ENCODE measurements around the gene SUPT3H.
A peak's percentile ranks its signal among the peaks of the same experiment; 100 is the strongest.
"Not testable (repeated sequence)": the region's sequence is repeated elsewhere in the genome, so short reads cannot be mapped to it uniquely, and the experiment has no call there.

The SUPT3H gene

GRCh38 chr6:45069091-45069490 lies 308.6 kb downstream of the SUPT3H start:
- in situ Hi-C loops (cut with HindIII; ENCODE audit: low sequenced_read_pairs): no loop called here
- no peak for DNase-seq (ENCODE audit: low read depth)
- TF ChIP-seq CTCF (IDR thresholded peaks at IDR 0.05; ENCODE audit: low read depth, low read length, missing control alignments): no peak
- H3K4me3 ChIP-seq (ENCODE audit: low read depth, low read length): no peak overlapping the region

GRCh38 chr6:45067446-45067845 lies 310.3 kb downstream of the SUPT3H start:
- DNase-seq (ENCODE audit: low read depth); in situ Hi-C loops (cut with HindIII; ENCODE audit: low sequenced_read_pairs); H3K4me3 ChIP-seq (ENCODE audit: low read depth, low read length): not testable (repeated sequence)

DNA sequence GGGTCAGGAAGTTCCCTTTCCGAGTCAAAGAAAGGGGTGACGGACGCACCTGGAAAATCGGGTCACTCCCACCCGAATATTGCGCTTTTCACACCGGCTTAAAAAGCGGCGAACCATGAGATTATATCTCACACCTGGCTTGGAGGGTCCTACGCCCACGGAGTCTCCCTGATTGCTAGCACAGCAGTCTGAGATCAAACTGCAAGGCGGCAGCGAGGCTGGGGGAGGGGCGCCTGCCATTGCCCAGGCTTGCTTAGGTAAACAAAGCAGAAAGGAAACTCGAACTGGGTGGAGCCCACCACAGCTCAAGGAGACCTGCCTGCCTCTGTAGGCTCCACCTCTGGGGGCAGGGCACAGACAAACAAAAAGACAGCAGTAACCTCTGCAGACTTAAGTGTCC lies 315.1 kb downstream of the SUPT3H start:
- in situ Hi-C loops (cut with HindIII; ENCODE audit: low sequenced_read_pairs); H3K4me3 ChIP-seq (ENCODE audit: low read depth, low read length); DNase-seq (ENCODE audit: low read depth): not testable (repeated sequence)

GRCh38 chr6:45057711-45058110 lies 320.0 kb downstream of the SUPT3H start:
- DNase-seq (ENCODE audit: low read depth): no peak
- no peak overlapping the region for H3K4me3 ChIP-seq (ENCODE audit: low read depth, low read length)
- in situ Hi-C loops (cut with HindIII; ENCODE audit: low sequenced_read_pairs): no loop called here
- no peak for TF ChIP-seq CTCF (IDR thresholded peaks at IDR 0.05; ENCODE audit: low read depth, low read length, missing control alignments)

- in situ Hi-C loops (cut with HindIII; ENCODE audit: low sequenced_read_pairs): no loop called here
- no peak for TF ChIP-seq CTCF (IDR thresholded peaks at IDR 0.05; ENCODE audit: low read depth, low read length, missing control alignments)
- H3K4me3 ChIP-seq (ENCODE audit: low read depth, low read length): no peak overlapping the region
- DNase-seq (ENCODE audit: low read depth): peak; percentile 24
Measured at GRCh38 chr6:45054610-45055009, 323.1 kb downstream of the SUPT3H start.

- in situ Hi-C loops (cut with HindIII; ENCODE audit: low sequenced_read_pairs): no loop called here
- DNase-seq (ENCODE audit: low read depth): no peak
- no peak overlapping the region for H3K4me3 ChIP-seq (ENCODE audit: low read depth, low read length)
- TF ChIP-seq CTCF (IDR thresholded peaks at IDR 0.05; ENCODE audit: low read depth, low read length, missing control alignments): no peak
Measured at GRCh38 chr6:45052325-45052724, 325.4 kb downstream of the SUPT3H start.

DNA sequence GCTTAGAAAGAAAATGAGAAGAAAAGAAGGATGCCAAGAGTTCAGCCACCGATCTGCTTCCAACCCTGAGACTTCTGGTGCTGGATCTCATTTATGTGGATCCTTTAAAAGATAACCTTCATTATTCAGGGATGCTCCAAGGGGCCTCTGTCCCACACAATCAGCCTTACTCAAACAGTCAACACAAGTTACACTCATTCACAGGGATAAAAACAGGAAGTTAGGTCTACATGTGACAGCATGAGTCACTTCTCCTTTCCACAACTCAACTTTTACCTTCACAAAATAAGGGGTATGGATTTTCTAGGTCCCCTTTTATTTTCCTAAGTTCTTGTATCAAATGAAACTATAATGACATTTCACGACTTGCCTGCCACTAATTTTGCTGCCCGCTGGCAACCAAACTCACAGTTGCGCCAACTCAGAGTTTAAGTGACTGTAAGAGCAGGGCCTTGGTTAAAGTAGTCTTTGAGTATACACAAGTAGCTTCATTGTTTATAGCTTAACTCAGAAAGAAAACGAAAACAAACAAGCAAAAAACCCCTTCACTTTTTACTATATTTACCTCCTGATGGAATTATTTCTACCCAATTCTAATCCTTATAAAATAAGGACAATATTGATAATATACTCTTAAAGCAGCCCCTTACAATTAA lies 328.4 kb downstream of the SUPT3H start:
- H3K4me3 ChIP-seq (ENCODE audit: low read depth, low read length): no peak overlapping the region
- no peak for DNase-seq (ENCODE audit: low read depth)
- no peak for TF ChIP-seq CTCF (IDR thresholded peaks at IDR 0.05; ENCODE audit: low read depth, low read length, missing control alignments)
- in situ Hi-C loops (cut with HindIII; ENCODE audit: low sequenced_read_pairs): no loop called here

DNA sequence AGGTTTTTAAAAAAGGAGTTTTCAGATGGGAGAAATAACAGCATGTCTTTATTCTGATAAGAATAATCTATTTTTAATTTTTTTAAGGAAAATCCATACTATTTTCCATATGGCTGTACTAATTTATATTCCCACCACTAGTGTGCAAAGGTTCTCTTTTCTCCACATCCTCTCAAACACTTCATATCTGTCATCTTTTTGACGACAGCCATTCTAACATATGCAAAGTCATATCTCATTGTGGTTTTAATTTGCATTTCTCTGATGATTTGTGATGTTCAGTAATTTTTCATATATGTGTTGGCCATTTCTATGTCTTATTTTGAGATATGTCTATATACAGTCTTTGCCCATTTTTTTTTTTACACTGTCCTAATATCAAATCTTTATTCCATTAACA lies 330.2 kb downstream of the SUPT3H start:
- DNase-seq (ENCODE audit: low read depth): no peak
- H3K4me3 ChIP-seq (ENCODE audit: low read depth, low read length): no peak overlapping the region
- no peak for TF ChIP-seq CTCF (IDR thresholded peaks at IDR 0.05; ENCODE audit: low read depth, low read length, missing control alignments)
- in situ Hi-C loops (cut with HindIII; ENCODE audit: low sequenced_read_pairs): no loop called here

Data from astrocyte of the cerebellum (primary cell).